ENCODE data around the gene GABRG3. TPM values are rescaled to one million over a fixed set of nuclear protein-coding genes. Genes with fewer than 3 reads are reported as not detected.

GABRG3 gene
- total RNA-seq, 3 donors from 2014 or later: 0.15 to 0.33 TPM; not detected in 1

DNA sequence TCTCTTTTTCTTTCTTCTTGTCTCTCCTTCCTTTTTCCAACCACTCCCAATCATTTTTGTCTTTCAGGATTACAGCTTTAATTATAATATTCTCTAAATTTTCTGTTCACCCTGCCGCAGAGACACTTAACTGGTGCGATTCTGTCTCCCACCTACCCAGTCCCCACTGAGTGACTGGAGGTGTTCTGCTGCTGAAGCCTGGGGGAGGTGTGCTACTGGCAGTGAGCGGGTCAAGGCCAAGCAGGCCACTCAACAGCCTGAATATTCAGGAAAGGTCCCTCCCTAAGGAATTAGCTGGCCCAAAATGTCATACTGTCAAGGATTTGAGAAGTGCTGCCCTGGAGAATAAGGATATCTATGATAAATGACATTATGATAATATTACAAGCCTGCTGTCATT lies 126.5 kb downstream of the GABRG3 start:
- Histone ChIP-seq H3K4me1 (no peaks in the 10 kb centered on the region), H3K27me3 (no peaks in the 10 kb centered on the region), H3K36me3 (no peaks in the 10 kb centered on the region), H3K4me3 (no peak overlapping the region), H3K9me3 (no peaks in the 10 kb centered on the region), H3K27ac (no peak overlapping the region)
- no peak for TF ChIP-seq POLR2A (IDR thresholded peaks at IDR 0.05)
- intact Hi-C loops (cut with DNase I; ENCODE audit: low total_unique reads): no loop called here
- no peak for DNase-seq (ENCODE audit: low spot score in 2 of 2)

DNA sequence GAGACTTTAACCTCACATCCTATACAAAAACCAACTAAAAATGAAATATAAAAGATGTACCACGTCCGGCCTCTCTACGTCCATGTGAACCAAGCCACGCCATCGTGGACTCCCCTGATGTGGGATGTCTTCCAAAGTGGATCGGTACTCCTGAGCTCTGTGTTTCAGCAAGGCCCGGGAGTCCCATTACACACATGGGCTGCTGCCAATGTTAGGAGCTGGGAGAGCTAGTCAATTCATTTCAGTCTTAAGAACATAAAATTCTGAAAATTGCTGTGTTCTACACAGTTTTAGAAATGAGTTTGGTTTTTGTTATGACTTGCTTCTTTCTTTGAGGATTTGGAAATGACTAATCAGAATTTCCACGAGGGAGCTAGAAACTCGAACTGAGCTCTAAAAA lies 131.0 kb downstream of the GABRG3 start:
- Histone ChIP-seq H3K4me3 (no peak overlapping the region), H3K27me3 (no peaks in the 10 kb centered on the region), H3K4me1 (no peaks in the 10 kb centered on the region), H3K27ac (no peak overlapping the region), H3K9me3 (no peaks in the 10 kb centered on the region), H3K36me3 (no peaks in the 10 kb centered on the region)
- no peak for DNase-seq (ENCODE audit: low spot score in 2 of 2)
- intact Hi-C loops (cut with DNase I; ENCODE audit: low total_unique reads): no loop called here
- TF ChIP-seq POLR2A (IDR thresholded peaks at IDR 0.05) (no peak), POLR2AphosphoS5 (IDR thresholded peaks at IDR 0.05) (no peak)
- TF ChIP-seq, protein P1, sequence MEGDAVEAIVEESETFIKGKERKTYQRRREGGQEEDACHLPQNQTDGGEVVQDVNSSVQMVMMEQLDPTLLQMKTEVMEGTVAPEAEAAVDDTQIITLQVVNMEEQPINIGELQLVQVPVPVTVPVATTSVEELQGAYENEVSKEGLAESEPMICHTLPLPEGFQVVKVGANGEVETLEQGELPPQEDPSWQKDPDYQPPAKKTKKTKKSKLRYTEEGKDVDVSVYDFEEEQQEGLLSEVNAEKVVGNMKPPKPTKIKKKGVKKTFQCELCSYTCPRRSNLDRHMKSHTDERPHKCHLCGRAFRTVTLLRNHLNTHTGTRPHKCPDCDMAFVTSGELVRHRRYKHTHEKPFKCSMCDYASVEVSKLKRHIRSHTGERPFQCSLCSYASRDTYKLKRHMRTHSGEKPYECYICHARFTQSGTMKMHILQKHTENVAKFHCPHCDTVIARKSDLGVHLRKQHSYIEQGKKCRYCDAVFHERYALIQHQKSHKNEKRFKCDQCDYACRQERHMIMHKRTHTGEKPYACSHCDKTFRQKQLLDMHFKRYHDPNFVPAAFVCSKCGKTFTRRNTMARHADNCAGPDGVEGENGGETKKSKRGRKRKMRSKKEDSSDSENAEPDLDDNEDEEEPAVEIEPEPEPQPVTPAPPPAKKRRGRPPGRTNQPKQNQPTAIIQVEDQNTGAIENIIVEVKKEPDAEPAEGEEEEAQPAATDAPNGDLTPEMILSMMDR (IDR thresholded peaks at IDR 0.05): no peak

DNA sequence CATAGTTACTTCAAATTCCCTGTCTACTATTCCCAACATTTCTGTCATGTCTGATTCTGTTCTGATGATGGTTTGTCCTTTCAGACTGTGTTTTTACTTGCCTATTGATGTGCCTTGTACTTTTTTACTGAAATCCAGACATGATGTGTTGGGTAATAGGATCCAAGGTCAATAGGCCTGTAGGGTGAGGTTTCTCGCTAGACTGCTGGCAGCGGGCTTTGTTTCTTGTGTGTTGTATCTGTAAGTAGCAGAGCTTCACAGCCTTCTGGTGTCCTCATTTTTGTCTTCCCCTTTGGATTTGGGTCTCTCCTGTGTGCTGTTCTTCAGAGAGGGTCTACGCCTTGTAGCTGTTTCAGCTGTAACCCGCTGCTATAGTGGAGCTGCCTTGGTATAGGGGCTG lies 140.3 kb downstream of the GABRG3 start:
- Histone ChIP-seq H3K27me3 (no peaks in the 10 kb centered on the region), H3K27ac (no peak overlapping the region), H3K4me3 (no peak overlapping the region), H3K36me3 (no peaks in the 10 kb centered on the region), H3K9me3 (no peaks in the 10 kb centered on the region), H3K4me1 (no peaks in the 10 kb centered on the region)
- DNase-seq (ENCODE audit: low spot score in 2 of 2): no peak
- intact Hi-C loops (cut with DNase I; ENCODE audit: low total_unique reads): no loop called here
- TF ChIP-seq POLR2AphosphoS5 (IDR thresholded peaks at IDR 0.05): no peak
- TF ChIP-seq, protein P1 (IDR thresholded peaks at IDR 0.05): no peak
- TF ChIP-seq POLR2A (IDR thresholded peaks at IDR 0.05): no peak

DNA sequence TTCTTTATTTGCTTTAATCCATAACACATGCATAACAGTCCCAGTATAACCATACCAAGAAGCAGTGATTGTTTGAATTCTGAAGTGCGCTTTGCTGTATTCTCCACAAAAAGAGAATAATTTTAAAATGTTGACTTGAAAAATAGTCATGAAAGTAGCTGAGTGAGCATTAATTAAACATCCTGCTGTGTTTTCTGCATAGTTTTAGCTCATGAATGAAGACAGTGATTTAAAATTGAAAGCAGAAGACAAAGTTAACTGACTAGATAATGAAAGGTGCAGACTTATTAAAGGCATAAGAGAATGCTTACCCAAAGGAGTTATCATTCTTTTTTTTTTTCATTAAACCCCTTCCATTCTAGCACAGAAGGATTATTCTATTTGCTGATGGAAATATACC lies 143.5 kb downstream of the GABRG3 start:
- Histone ChIP-seq H3K4me1 (no peaks in the 10 kb centered on the region), H3K27ac (no peak overlapping the region), H3K4me3 (no peak overlapping the region), H3K9me3 (no peaks in the 10 kb centered on the region), H3K36me3 (no peaks in the 10 kb centered on the region), H3K27me3 (no peaks in the 10 kb centered on the region)
- TF ChIP-seq POLR2AphosphoS5 (IDR thresholded peaks at IDR 0.05) (no peak), POLR2A (IDR thresholded peaks at IDR 0.05) (no peak)
- TF ChIP-seq, protein P1 (IDR thresholded peaks at IDR 0.05): no peak
- intact Hi-C loops (cut with DNase I; ENCODE audit: low total_unique reads): no loop called here
- DNase-seq (ENCODE audit: low spot score in 2 of 2): no peak

DNA sequence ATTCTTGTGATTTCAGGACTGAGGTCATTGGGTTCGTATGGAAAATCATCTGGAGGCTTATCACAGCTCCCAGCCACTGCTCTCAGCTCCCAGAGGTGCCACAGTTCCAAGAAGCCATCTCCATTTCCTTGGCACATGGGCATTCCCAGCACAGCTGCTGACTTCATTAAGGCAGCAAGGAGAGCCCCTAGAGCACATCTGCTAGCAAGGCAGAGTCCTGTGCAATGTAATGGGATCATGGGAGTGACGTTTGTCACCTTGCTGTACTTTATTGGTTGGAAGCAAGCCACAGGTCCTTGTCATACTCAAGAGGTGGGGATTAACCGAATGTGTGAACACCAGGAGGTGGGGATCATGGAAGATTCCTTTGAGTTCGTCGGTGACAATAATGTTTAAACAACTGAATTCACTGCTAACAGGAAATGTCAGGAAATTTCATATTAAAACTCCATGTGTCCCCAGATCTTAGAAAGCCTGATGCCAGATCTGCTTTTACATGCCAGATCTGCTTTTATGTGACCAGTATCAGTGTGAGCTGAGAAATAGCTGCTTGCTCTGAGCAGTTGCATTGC lies 148.8 kb downstream of the GABRG3 start:
- no peak overlapping the region for H3K4me3 ChIP-seq
- no peaks in the 10 kb centered on the region for H3K4me1 ChIP-seq
- no peak for DNase-seq (ENCODE audit: low spot score in 2 of 2)
- no peaks in the 10 kb centered on the region for H3K9me3 ChIP-seq
- no peaks in the 10 kb centered on the region for H3K27me3 ChIP-seq
- intact Hi-C loops (cut with DNase I; ENCODE audit: low total_unique reads): no loop called here
- no peaks in the 10 kb centered on the region for H3K36me3 ChIP-seq
- TF ChIP-seq, protein P1 (IDR thresholded peaks at IDR 0.05): no peak
- TF ChIP-seq POLR2AphosphoS5 (IDR thresholded peaks at IDR 0.05) (no peak), POLR2A (IDR thresholded peaks at IDR 0.05) (no peak)
- H3K27ac ChIP-seq: no peak overlapping the region

DNA sequence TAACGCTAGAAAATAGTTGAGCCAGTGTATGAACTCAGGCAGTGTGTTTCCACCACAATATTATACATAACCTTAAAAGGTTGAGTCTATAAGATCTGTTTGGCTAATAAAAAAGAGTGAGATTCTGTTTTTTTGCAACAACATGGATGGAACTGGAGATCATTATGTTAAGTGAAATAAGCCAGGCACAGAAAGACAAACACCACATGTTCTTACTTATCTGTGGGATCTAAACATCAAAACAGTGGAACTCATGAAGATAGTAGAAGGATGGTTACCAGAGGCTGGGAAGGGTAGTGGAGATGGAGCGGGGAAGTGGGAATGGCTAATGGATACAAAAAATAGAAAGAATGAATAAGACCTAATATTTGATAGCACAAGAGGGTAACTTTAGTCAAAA lies 150.7 kb downstream of the GABRG3 start:
- H3K27ac ChIP-seq: no peak overlapping the region
- TF ChIP-seq POLR2AphosphoS5 (IDR thresholded peaks at IDR 0.05) (no peak), POLR2A (IDR thresholded peaks at IDR 0.05) (no peak)
- TF ChIP-seq, protein P1 (IDR thresholded peaks at IDR 0.05): no peak
- H3K9me3 ChIP-seq: no peaks in the 10 kb centered on the region
- intact Hi-C loops (cut with DNase I; ENCODE audit: low total_unique reads): no loop called here
- no peaks in the 10 kb centered on the region for H3K36me3 ChIP-seq
- DNase-seq (ENCODE audit: low spot score in 2 of 2): no peak
- H3K4me1 ChIP-seq: no peaks in the 10 kb centered on the region
- H3K4me3 ChIP-seq: no peak overlapping the region
- H3K27me3 ChIP-seq: no peaks in the 10 kb centered on the region

Data from breast epithelium (tissue), 4 donors.